GM12891 (cell line): Measurements from ENCODE around the gene SF3B4.

Experiments
- DNase-seq: peaks from one replicate; pipeline ENCODE4 v3.0.0; 2011; ENCODE audit warnings: low spot score; ENCODE audit not compliant: insufficient read length
- FAIRE-seq: peaks from 2 replicates; lab custom pipeline; 2011; peaks lifted over from hg19 to GRCh38; lab: Jason Lieb, UNC
- PAX5 ChIP-seq: IDR thresholded peaks from 2 replicates; pipeline ENCODE4 v1.6.1; 2011; ENCODE audit warnings: low read length, moderate library complexity, mild to moderate bottlenecking; ENCODE audit not compliant: insufficient read depth, severe bottlenecking
- POLR2A ChIP-seq: IDR thresholded peaks from 2 replicates; pipeline ENCODE4 v1.6.1; 2011; ENCODE audit warnings: low read depth, low read length, control low read depth
- POLR2AphosphoS5 ChIP-seq: IDR thresholded peaks from 2 replicates; pipeline ENCODE4 v1.6.1; 2011; ENCODE audit warnings: low read depth, low read length, control low read depth
- POU2F2 ChIP-seq: IDR thresholded peaks from 2 replicates; pipeline ENCODE4 v1.6.1; 2011; ENCODE audit warnings: low read depth, mild to moderate bottlenecking, control low read depth, low read length, moderate library complexity
- SPI1 ChIP-seq: IDR thresholded peaks from 2 replicates; pipeline ENCODE4 v1.6.1; 2011; ENCODE audit warnings: low read depth, low read length, control low read depth
- TAF1 ChIP-seq: IDR thresholded peaks from 2 replicates; pipeline ENCODE4 v1.6.1; 2011; ENCODE audit warnings: low read depth, low read length, control low read depth

SF3B4 gene

DNA sequence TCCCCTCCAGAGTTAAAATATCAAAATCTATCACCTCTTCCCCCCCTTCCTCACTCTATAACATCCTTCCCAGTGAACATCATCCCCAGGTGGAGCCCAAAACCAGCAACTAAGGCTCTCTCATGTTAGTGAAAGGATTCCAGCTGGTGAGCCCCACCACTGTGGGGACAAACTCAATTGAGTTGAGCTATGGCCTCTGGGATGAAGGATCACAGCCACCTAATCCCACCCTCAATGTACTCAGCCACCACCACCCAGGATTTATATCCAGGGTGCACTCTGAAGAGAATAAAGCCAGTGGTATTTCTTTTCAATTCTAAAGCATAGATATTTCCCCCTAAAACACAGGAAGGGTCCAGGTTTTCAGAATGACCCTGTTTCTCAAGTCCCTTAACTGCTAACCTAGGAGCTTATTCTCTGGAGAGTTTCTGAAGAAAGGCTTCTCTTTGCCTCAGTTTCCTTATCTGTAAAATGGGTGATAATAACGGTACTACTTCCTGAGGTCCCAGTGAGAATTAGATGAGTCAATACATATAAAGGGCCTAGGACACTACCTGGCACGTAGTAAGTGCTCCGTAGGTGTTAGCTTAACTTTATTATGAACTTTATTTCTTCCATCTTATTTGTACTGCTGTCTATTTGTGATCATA lies 43.9 kb downstream of the SF3B4 start:
- FAIRE-seq: no peak
- DNase-seq: no peak
- TF ChIP-seq TAF1 (no peak), POU2F2 (no peak), SPI1 (no peak), PAX5 (no peak), POLR2A (no peak), POLR2AphosphoS5 (no peak)

DNA sequence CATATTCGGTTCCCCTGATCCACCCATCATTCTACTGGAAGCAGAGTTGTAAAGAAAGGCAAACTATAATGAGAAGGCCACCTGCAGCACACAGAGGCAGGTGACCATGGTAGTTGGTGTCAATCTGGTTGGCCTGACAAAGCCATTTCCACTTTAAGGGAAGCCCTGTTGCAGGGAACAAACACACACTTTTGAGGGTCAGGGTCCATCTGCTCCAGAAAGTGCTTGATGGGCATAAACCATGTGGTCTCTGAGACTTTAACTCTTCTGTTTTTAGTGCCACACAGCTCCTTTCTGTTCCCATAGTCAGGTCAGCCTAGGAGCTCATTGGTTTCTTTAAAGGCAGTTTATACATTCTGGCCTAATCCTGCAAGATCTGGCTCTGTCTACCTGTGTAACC lies 45.7 kb downstream of the SF3B4 start:
- no peak for TF ChIP-seq POU2F2
- no peak for TF ChIP-seq POLR2A
- DNase-seq (no peak), FAIRE-seq (no peak)

DNA sequence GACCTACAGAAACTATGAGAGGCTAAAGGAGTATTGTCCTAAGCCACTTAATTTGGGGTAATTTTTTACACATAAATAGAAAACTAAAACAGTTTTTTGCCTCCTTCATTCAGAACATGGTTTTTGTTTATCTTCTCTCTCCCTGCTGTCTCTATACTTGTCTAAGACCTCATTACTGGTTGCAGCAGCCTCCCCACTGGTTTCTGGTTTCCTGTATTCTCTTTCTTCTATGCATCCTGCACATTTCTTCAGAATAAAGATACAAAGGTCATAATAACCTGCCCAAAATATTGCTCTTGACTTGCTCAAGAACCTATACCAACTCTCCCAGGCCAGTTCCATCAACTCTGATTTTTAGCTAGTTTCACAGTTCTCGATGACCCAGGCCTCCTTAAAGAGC lies 48.0 kb downstream of the SF3B4 start:
- DNase-seq: no peak
- TF ChIP-seq POLR2A (no peak), PAX5 (no peak), POLR2AphosphoS5 (no peak), TAF1 (no peak), POU2F2 (no peak), SPI1 (no peak)
- no peak for FAIRE-seq

DNA sequence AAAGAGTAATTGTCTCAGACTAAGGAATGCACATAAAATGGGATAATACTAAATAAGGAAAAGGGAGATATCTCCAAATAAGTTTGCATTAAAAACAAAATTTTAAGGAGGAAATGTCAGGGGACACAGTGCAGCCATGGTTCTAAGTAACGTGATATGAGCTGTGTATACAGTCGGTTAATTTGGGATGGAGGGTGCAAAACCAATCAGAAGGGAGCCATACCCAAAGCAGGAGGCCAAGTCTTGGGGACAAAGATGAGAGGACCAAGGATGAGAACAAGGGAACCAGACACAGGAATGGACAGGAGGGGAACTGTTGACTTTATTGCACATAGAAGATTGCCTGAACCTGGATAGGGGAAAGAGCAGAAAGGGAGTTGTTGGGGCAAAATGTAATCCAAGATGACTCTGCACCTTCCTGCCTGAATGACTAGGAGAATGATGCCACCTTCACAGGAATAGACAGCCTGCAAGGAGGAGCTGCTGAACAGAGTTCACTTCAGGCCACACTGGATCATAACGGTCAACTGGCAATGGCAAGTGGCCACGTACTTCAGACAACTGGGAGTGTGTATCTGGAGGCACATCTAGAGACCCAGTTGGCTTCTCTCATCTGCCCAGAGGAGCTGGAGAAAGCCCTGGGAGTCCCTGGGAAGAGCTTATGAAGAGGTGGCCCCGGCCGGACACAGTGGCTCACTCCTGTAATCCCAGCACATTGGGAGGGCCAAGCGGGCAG lies 50.2 kb downstream of the SF3B4 start:
- no peak for TF ChIP-seq POU2F2
- no peak for TF ChIP-seq POLR2A
- no peak for TF ChIP-seq SPI1
- no peak for TF ChIP-seq PAX5
- no peak for TF ChIP-seq TAF1
- TF ChIP-seq POLR2AphosphoS5: no peak
- DNase-seq: no peak
- no peak for FAIRE-seq
